HG02884 (cell line): ENCODE data around the gene MIOS.

Source experiments
- ATAC-seq: cut with Tn5 transposase; IDR thresholded peaks from one replicate; pipeline ENCODE4 v1.9.1; 2021; ENCODE audit warnings: mild to moderate bottlenecking, moderate library complexity; ENCODE audit not compliant: unreplicated experiment

The MIOS gene

DNA sequence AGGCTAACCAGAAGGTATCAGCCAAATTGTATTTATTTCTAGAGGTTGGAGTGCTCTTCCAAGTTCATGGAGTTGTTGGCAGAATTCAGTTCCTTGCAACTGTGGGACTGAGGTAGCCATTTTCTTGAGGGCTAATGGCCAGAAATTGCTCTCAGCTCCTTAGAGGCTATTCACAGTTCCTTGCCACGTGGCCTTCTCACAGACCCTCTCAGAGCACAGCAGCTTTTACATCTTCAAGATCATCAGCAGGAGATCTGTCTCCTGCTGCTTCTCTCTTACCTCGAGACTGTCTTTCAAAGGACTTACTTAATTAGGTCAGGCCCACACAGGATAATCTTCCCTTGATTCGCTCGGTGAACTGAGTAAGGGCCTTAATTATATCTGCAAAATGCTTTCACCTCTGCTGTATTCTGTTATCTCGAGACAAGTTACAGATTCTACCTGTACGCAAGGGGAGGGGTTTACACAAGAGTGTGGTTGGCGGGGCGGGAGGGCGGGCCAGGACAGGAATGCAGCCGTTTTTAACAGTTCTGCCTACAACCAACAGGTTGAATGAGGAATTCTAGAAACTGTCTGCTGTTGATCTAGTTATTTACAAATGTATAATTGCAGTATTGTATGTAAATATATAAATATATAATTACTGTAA is 15.0 kb downstream of the MIOS start:
- no peak for ATAC-seq

DNA sequence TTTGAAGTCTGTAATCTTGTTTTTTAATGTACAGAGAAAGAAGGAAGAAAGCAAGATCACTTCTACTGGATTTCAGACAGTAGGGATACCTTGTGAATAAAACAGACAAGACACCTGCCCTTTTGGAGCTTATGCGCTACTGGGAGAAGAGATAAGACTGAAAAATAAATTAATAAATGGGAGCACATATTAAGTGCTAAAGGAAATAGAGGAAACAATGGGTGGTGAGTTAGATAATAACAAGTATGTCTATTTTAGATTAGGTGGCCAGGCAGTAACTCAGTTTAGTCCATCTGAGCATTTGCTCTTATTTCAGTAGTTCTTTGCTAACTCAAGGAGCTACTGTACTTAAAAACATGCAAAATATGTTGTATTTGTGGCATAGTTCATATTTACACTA is 15.9 kb downstream of the MIOS start:
- no peak for ATAC-seq

- no peak for ATAC-seq
Measured at GRCh38 chr7:7583731-7584130, 17.0 kb downstream of the MIOS start.

GRCh38 chr7:7584653-7585052 is 18.0 kb downstream of the MIOS start:
- no peak for ATAC-seq

- ATAC-seq = no peak
Measured at GRCh38 chr7:7585241-7585928, 18.7 kb downstream of the MIOS start.

GRCh38 chr7:7595451-7595850 is 28.8 kb downstream of the MIOS start:
- no peak for ATAC-seq

DNA sequence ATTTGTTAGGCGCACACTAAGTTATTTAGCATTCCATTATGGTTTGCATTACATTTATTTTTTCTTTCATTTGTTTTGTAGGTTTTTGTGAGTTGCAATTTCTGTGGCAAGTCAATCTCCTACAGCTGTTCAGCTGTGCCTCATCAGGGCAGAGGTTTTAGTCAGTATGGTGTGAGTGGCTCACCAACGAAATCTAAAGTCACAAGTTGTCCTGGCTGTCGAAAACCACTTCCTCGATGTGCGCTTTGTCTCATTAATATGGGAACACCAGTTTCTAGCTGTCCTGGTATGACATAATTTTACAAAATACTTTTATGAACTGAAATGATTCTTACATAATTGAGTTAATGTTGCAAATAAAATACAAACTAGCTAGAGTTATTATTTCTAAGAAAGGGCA is 29.5 kb downstream of the MIOS start:
- ATAC-seq = no peak

DNA sequence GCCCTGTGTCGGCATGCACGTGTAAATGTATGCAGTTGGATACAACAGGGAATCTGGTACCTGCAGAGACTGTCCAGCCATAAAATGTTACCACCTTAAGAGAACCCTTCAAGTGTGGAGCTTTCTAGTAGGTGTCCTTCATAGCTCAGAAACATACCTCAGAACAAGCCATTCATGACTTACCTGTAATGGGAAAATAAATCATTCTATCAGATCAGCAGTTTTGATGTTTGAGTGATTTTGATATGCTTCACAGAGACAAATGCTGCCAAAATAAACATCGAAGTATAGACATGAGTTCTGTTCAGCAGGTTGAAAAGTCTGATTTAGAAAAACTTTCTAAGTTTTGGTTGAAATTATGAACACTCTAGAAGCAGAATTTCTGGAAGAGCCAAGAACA is 40.3 kb downstream of the MIOS start:
- ATAC-seq = no peak

- ATAC-seq = no peak
Measured at GRCh38 chr7:7609330-7609729, 42.6 kb downstream of the MIOS start.

GRCh38 chr7:7612519-7612918 is 45.8 kb downstream of the MIOS start:
- no peak for ATAC-seq

DNA sequence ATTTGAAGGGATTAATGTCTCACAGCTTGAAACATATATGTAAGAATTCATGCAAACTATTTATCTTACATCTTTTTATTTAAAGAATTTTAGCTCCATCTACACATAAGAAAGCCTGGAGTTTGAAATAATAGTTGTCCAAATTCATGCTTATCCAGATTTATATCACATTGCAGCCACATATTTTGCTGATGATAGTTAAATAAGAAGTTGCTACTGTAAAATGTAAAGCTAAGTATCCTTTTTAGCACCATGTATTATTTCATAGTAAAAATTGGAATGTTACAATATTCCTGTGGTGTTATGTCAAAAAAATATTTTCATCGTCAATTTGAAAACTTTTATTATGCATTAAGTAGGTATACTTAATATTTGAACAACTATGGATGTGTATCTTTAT is 46.5 kb downstream of the MIOS start:
- ATAC-seq = no peak

DNA sequence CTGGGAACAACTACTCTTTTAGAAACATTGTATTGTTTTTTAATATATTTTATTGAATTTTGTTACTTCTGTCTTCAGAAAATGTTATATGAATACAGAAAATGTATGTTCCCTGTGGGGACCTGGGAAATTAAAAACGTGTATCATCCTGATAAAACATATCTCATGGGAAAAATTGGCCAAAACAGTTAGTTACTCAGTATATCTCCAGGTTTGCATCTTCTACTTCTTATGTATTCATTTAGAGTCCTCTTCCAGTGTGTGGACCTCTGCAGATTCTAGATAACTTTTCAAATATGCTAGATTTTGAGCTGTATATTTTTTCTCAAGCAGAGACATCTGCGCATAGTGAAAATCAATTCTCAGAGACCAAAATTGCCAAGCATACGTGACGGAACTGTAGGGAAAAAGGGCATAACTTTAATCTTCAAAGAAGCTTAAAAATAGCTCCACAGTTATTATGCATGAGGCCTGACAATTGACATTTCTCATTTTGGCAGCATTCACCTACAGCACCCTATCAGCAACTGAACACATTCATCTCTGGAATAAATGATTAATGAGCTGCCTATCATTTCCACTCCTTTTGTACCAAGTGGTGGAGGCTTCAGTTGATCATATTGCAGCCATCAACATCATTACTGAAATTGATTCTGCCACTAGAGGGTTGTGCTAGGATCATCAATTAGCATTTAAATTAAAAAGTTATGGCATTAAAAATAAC is 47.5 kb downstream of the MIOS start:
- ATAC-seq = no peak

DNA sequence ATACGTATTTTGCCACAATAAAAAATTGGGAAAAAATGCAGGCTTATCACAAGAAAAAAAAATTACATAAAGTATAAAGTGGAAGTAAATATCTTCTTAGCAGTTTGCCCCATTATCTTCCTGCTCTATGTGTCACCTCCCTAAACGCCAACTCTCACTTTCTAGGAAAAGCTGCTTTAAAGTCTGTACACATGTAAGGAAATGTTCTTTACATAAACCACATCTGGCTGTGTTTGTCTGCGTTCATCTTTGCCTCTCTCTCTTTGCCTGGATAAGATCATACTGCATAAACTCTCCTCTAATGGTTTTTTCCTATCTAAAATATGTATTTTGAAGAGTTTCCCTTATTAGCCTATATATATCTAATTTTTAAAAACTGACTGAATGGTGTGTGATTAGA is 50.9 kb downstream of the MIOS start:
- ATAC-seq = no peak

GRCh38 chr7:7618410-7618809 is 51.7 kb downstream of the MIOS start:
- ATAC-seq = no peak

GRCh38 chr7:7620236-7620635 is 53.6 kb downstream of the MIOS start:
- no peak for ATAC-seq

DNA sequence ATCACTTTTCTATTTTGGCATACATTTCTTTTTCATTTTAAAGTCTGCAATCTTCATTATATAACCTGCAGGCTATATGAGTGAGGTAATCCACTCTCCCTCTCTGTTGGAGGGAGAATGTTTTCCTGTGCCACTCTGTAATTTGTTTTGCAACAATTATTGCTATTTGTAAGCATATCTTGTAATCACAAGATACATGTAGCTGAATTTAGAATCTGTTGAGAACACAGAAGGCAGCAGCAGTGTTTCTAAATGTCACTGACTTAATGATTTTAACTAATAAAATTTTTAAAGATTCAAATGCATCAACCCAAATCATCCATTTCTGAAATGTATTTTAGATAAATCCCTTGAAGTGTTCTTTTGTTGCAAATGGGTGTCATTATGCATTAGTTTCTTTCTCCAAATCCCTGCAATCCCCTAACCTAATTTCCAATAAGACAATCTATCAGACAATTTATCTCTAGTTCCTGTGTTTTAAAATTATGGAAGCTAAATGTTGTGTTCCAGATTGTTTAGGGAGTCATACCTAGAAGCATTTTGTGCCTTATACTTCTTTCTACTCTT is 54.0 kb downstream of the MIOS start:
- no peak for ATAC-seq

GRCh38 chr7:7628476-7628875 is 61.8 kb downstream of the MIOS start:
- ATAC-seq = no peak

DNA sequence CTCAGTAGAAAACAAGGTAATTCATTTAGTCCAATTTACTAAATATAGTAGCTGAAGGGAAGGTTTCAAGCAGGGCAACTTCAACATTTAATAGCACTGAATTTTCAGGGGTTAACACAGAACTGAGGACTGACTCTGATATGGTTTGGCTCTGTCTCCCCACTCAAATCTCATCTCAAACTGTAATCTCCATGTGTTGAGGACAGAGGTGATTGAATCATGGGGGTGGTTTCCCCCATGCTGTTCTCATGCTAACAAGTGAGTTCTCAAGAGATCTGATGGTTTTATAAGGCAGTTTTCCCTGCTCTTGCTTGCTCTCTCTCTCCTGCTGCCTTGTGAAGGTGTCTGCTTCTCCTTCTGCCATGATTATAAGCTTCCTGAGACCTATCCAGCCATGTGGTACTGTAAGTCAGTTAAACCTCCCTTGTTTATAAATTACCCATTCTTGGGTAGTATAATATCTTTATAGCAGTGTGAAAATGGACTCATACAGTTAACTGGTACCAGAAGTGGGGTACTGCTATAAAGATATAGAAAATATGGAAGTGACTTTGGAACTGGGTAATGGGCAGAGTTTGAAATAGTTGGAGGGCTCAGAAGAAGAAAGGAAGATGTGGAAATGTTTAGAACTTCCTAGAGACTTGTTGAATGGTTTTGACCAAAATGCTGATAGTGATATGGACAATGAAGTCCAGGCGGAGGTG is 64.1 kb downstream of the MIOS start:
- ATAC-seq = no peak

DNA sequence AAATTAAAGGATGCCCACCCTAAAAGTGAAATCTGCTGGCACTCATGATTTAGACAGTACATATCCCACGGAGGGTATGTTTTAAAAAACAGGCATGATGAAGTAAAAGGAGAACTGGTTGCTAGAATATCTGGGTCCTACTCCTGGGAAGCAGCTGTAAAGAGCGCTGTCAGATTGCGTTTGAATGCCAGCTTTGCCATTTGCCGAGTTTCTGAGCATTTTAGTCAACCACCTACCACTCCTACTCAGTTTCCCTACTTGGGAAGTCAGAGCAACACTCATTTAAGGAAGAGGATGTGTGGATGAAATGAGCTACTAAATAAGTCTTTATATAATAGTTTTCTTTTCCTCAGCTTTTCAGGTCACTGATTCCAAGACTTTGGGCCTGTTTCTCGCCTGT is 72.7 kb downstream of the MIOS start:
- no peak for ATAC-seq

DNA sequence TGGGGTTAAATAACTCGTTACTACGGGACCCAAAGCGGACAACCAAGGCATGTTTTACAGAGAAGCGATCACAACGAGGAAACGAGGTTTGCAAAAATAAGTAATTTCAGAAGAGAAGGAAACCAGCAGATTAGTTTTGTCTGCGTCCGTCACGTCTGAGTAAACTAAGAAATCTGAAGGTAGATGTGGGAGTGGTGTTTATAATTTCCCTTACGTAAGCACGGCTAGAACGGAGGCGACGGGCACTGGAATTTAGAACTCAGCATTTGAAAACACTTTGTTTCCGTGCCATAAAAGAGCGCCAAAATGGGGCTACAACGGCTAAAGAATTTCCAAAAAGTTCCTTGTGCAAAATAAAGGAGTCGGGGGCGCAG is 73.2 kb downstream of the MIOS start:
- ATAC-seq = no peak
